Esophagus muscularis mucosa (tissue), 4 donors: Measurements from ENCODE around the gene TUBGCP6. TPM values are rescaled to one million over a fixed set of nuclear protein-coding genes. Genes with fewer than 3 reads are reported as not detected.

Source experiments
- DNase-seq: peaks from one replicate; pipeline ENCODE4 v3.0.0-alpha.2; 2017; ENCODE audit errors: extremely low spot score
- H3K27ac ChIP-seq, 4 donors: fragments of 200-600 bp; sonication (generic); replicated peaks in 1 of 4; 1 replicate in 3 of 4; 2 replicates in 1 of 4; pipeline ENCODE4 v1.5.1; 2016 to 2019; ENCODE audit warnings: mild to moderate bottlenecking in 1 of 4
- H3K27me3 ChIP-seq, 4 donors: fragments of 200-600 bp; sonication (generic); one replicate each; pipeline versions ENCODE4 v1.5.1 to v1.6.0; 2016 to 2019
- H3K36me3 ChIP-seq, 4 donors: fragments of 200-600 bp; sonication (generic); one replicate each; pipeline ENCODE4 v1.5.1; 2016 to 2019
- H3K4me1 ChIP-seq, 4 donors: fragments of 200-600 bp; sonication (generic); one replicate each; pipeline ENCODE4 v1.5.1; 2016 to 2019
- H3K4me3 ChIP-seq, 4 donors: fragments of 200-600 bp; sonication (generic); 1 replicate in 2 of 4; 2 replicates in 2 of 4; pipeline ENCODE4 v1.5.1; 2016 to 2019; ENCODE audit warnings: mild to moderate bottlenecking in 4 of 4, moderate library complexity in 1 of 4
- H3K9me3 ChIP-seq, 4 donors: fragments of 200-600 bp; sonication (generic); 1 replicate in 3 of 4; 2 replicates in 1 of 4; pipeline ENCODE4 v1.5.1; 2016 to 2019
- CTCF ChIP-seq, 3 experiments: fragments of 200-600 bp in 2 of 3; fragments of 450-650 bp in 1 of 3; sonication (generic) in 2 of 3; IDR thresholded peaks; one replicate each; pipeline ENCODE4 v1.5.1; 2017 to 2019; ENCODE audit warnings: antibody characterized with exemption in 3 of 3, mild to moderate bottlenecking in 2 of 3, moderate library complexity in 1 of 3
- EP300 ChIP-seq: sonication (generic); formaldehyde crosslinking; IDR thresholded peaks from one replicate; pipeline ENCODE4 v1.6.1; 2017; ENCODE audit warnings: antibody characterized with exemption
- POLR2A ChIP-seq: fragments of 450-650 bp; IDR thresholded peaks from one replicate; pipeline ENCODE4 v1.6.1; 2017; ENCODE audit warnings: antibody characterized with exemption, moderate library complexity, mild to moderate bottlenecking, low read depth
- POLR2AphosphoS5 ChIP-seq, 2 donors: sonication (generic); formaldehyde crosslinking; IDR thresholded peaks; one replicate each; pipeline ENCODE4 v1.6.1; 2017; ENCODE audit warnings: antibody characterized with exemption in 2 of 2
- whole genome bisulfite sequencing: methylation state at CpG from one replicate; pipeline ENCODE4 v1.1.5; 2018; 5-methylcytosine and 5-hydroxymethylcytosine counted together
- intact Hi-C: fragments of 100-400 bp; cut with DNase I; formaldehyde crosslinking; loops from one replicate; pipeline ENCODE4 v1.15.1; 2023
- total RNA-seq, 4 donors: library from RNA; depleted of rRNA; stranded (reverse); fragments of >200 nt; gene quantifications; one replicate each; pipeline versions ENCODE4 v1.1.0 to v1.2.1, GENCODE V29; 2016

Gene TUBGCP6
- total RNA-seq, 4 donors from 2014 or later = 20.2 to 38.0 (median 30.0) TPM

GRCh38 chr22:50256258-50256862, 11.5 kb upstream of the TUBGCP6 start:
- TF ChIP-seq EP300 = no peak
- DNase-seq = no peak
- WGBS = 80% methylated on average over 4 of the region's 12 CpGs

GRCh38 chr22:50255607-50256006, 10.8 kb upstream of the TUBGCP6 start:
- Histone ChIP-seq H3K27me3 (peaks cover 0 to 23% (median 0%) of the 10 kb centered on the region in 4 donors), H3K4me1 (peaks cover 23 to 34% (median 29%) of the 10 kb centered on the region in 4 donors), H3K36me3 (peaks cover 0 to 25% (median 8%) of the 10 kb centered on the region in 4 donors), H3K9me3 (no peaks in the 10 kb centered on the region), H3K27ac (no peak overlapping the region), H3K4me3 (no peak overlapping the region)
- DNase-seq = no peak
- no peak for TF ChIP-seq POLR2AphosphoS5 (IDR thresholded peaks at IDR 0.05)
- TF ChIP-seq POLR2A = no peak
- no peak for TF ChIP-seq EP300
- TF ChIP-seq CTCF (IDR thresholded peaks at IDR 0.05) = no peak
- WGBS = 90% methylated on average over 10 of the region's 17 CpGs
- intact Hi-C loops = no loop called here

More at GRCh38 chr22:50256258-50256862, 11.5 kb upstream of the TUBGCP6 start:
- H3K4me3 ChIP-seq = no peak overlapping the region
- H3K9me3 ChIP-seq = no peaks in the 10 kb centered on the region
- peaks cover 25 to 31% (median 28%) of the 10 kb centered on the region in 4 donors for H3K4me1 ChIP-seq
- intact Hi-C loops = no loop called here
- no peak overlapping the region for H3K27ac ChIP-seq
- peaks cover 0 to 25% (median 8%) of the 10 kb centered on the region in 4 donors for H3K36me3 ChIP-seq
- peaks cover 0 to 26% (median 0%) of the 10 kb centered on the region in 4 donors for H3K27me3 ChIP-seq

GRCh38 chr22:50255099-50255498, 10.3 kb upstream of the TUBGCP6 start:
- H3K27ac ChIP-seq = no peak overlapping the region
- no peak overlapping the region for H3K4me3 ChIP-seq
- peaks cover 0 to 25% (median 8%) of the 10 kb centered on the region in 4 donors for H3K36me3 ChIP-seq
- DNase-seq = no peak
- peaks cover 25 to 34% (median 29%) of the 10 kb centered on the region in 4 donors for H3K4me1 ChIP-seq
- peaks cover 0 to 18% (median 0%) of the 10 kb centered on the region in 4 donors for H3K27me3 ChIP-seq
- TF ChIP-seq POLR2A (no peak), EP300 (no peak), POLR2AphosphoS5 (IDR thresholded peaks at IDR 0.05) (no peak), CTCF (IDR thresholded peaks at IDR 0.05) (no peak)
- H3K9me3 ChIP-seq = no peaks in the 10 kb centered on the region
- 76% methylated on average over 5 of the region's 19 CpGs for WGBS
- intact Hi-C loops = no loop called here

- no peak for TF ChIP-seq POLR2AphosphoS5 (IDR thresholded peaks at IDR 0.05)
- TF ChIP-seq EP300 = no peak
- no peak for TF ChIP-seq CTCF (IDR thresholded peaks at IDR 0.05)
- TF ChIP-seq POLR2A = no peak
- intact Hi-C loops = no loop called here
Measured at GRCh38 chr22:50253941-50254340, 9.1 kb upstream of the TUBGCP6 start.

GRCh38 chr22:50253046-50253915, 8.5 kb upstream of the TUBGCP6 start:
- peaks cover 25 to 40% (median 36%) of the 10 kb centered on the region in 4 donors for H3K4me1 ChIP-seq
- no peak for DNase-seq
- no peak overlapping the region for H3K27ac ChIP-seq
- no peaks in the 10 kb centered on the region for H3K9me3 ChIP-seq
- intact Hi-C loops = no loop called here
- 79% methylated on average over 20 of the region's 22 CpGs for WGBS
- H3K36me3 ChIP-seq = peaks cover 0 to 25% (median 8%) of the 10 kb centered on the region in 4 donors
- H3K4me3 ChIP-seq = no peak overlapping the region
- H3K27me3 ChIP-seq = peaks cover 0 to 6% (median 0%) of the 10 kb centered on the region in 4 donors
- TF ChIP-seq POLR2A (no peak), CTCF (IDR thresholded peaks at IDR 0.05) (no peak), EP300 (no peak), POLR2AphosphoS5 (IDR thresholded peaks at IDR 0.05) (no peak)

More at GRCh38 chr22:50253941-50254340, 9.1 kb upstream of the TUBGCP6 start:
- peaks cover 0 to 11% (median 0%) of the 10 kb centered on the region in 4 donors for H3K27me3 ChIP-seq
- peaks cover 29 to 35% (median 32%) of the 10 kb centered on the region in 4 donors for H3K4me1 ChIP-seq
- WGBS = 40% methylated on average over 2 of the region's 8 CpGs
- peaks cover 0 to 25% (median 8%) of the 10 kb centered on the region in 4 donors for H3K36me3 ChIP-seq
- H3K9me3 ChIP-seq = no peaks in the 10 kb centered on the region
- no peak overlapping the region for H3K27ac ChIP-seq
- no peak overlapping the region for H3K4me3 ChIP-seq
- no peak for DNase-seq
